Nephron progenitor cell (in vitro differentiated cells): ENCODE measurements around the gene MSN.

Experiments
- DNase-seq: peaks from one replicate; pipeline ENCODE4 v3.0.0; 2021
- H3K27ac Mint-ChIP-seq: 2 replicates; pipeline ENCODE4 v1.8.0; 2021; ENCODE audit warnings: mild to moderate bottlenecking, moderate library complexity, mixed read lengths
- H3K27me3 Mint-ChIP-seq: 2 replicates; pipeline ENCODE4 v1.8.0; 2021; ENCODE audit warnings: mild to moderate bottlenecking, low read depth, mixed read lengths; ENCODE audit not compliant: poor library complexity
- H3K36me3 Mint-ChIP-seq: 2 replicates; pipeline ENCODE4 v1.8.0; 2021; ENCODE audit warnings: low read depth, mixed read lengths
- H3K4me1 Mint-ChIP-seq: 2 replicates; pipeline ENCODE4 v1.8.0; 2021; ENCODE audit warnings: mixed read lengths
- H3K4me3 Mint-ChIP-seq: 2 replicates; pipeline ENCODE4 v1.8.0; 2021; ENCODE audit warnings: mild to moderate bottlenecking, moderate library complexity, mixed read lengths
- H3K9me3 Mint-ChIP-seq: 2 replicates; pipeline ENCODE4 v1.8.0; 2021; ENCODE audit warnings: mild to moderate bottlenecking, moderate library complexity, mixed read lengths
- TF ChIP-seq, protein P1 (sequence below): fragments of 200-600 bp; sonication (generic); IDR thresholded peaks from 2 replicates; pipeline ENCODE4 v1.5.0; 2021; ENCODE audit warnings: antibody characterized with exemption

Gene MSN

DNA sequence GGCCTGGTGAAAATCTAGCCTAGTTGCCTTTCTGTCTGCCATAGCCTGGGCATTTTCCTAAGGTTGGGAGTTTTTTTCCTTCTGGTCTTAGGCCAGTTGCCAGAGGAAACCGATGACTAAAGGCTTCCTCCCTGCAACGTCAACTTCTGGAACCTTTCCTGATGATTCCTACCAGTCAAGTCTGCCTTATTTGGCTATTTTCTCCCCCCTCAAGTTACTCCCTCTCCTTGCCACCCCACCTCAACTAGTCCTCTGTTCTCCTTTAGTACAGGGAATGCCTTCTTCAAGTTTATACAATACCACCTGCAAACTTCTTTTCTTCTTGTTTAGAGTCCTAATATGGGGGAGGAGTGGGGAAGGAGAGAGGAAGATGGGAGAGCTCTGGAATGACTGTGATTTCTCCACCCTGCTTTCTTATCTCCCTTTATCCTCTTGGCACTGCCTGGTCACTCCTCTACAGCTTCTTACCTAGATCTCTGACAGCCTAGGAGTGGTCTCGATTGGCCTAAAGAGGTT is 10.6 kb downstream of the MSN start:
- Mint-ChIP-seq H3K27me3 (no peaks in the 10 kb centered on the region), H3K4me1 (peaks cover under 1% of the 10 kb centered on the region), H3K9me3 (peaks cover 37% of the 10 kb centered on the region), H3K27ac (no peak overlapping the region), H3K36me3 (peaks cover 19% of the 10 kb centered on the region), H3K4me3 (no peak overlapping the region)
- no peak for DNase-seq
- TF ChIP-seq, protein P1, sequence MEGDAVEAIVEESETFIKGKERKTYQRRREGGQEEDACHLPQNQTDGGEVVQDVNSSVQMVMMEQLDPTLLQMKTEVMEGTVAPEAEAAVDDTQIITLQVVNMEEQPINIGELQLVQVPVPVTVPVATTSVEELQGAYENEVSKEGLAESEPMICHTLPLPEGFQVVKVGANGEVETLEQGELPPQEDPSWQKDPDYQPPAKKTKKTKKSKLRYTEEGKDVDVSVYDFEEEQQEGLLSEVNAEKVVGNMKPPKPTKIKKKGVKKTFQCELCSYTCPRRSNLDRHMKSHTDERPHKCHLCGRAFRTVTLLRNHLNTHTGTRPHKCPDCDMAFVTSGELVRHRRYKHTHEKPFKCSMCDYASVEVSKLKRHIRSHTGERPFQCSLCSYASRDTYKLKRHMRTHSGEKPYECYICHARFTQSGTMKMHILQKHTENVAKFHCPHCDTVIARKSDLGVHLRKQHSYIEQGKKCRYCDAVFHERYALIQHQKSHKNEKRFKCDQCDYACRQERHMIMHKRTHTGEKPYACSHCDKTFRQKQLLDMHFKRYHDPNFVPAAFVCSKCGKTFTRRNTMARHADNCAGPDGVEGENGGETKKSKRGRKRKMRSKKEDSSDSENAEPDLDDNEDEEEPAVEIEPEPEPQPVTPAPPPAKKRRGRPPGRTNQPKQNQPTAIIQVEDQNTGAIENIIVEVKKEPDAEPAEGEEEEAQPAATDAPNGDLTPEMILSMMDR = no peak

DNA sequence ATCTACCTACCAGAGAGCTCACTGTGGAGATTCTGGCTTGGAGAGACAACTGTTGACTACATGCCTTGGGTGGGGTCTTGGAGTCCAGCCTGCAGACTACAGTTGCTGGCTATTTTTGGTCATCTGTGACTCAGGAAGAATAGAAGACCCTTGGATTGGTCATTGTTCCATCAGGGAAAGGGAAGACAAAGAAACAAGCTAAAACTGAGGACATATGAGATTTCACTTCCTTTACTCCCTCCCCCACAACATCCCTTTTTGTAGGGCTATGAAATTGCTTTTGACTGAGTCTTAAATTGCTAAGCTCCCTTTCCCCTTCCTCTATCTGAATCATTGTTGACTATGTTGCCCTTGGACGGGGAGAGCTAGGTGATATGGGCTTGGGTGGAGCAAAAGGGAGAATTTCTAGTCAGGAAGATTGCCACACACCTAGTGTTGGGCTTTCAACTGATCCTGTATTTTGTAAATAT is 11.7 kb downstream of the MSN start:
- no peak overlapping the region for H3K4me3 Mint-ChIP-seq
- no peaks in the 10 kb centered on the region for H3K27me3 Mint-ChIP-seq
- TF ChIP-seq, protein P1 = no peak
- H3K36me3 Mint-ChIP-seq = peaks cover 14% of the 10 kb centered on the region
- no peak overlapping the region for H3K27ac Mint-ChIP-seq
- peaks cover 33% of the 10 kb centered on the region for H3K9me3 Mint-ChIP-seq
- DNase-seq = no peak
- H3K4me1 Mint-ChIP-seq = no peaks in the 10 kb centered on the region

DNA sequence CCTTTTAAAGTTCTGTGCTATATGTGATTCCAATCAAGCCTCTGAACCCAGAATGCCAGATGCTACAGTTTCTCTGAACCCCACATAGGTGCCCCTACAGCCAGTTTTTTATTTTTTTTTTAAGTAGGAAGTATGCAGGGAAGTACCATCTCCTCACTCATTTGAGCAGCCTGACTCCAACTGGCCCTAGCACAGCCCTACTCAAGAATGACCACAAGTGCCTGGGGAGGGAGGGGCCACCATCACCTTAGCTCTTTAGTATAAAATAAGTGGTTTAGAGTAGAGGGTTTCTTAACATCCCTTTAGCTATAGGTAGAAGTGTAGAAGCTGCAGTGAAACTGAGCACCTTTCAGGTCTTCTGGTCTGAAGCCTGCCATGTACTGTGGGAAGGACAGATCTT is 14.4 kb downstream of the MSN start:
- Mint-ChIP-seq H3K27me3 (no peaks in the 10 kb centered on the region), H3K9me3 (peaks cover 36% of the 10 kb centered on the region), H3K36me3 (peaks cover 4% of the 10 kb centered on the region), H3K27ac (no peak overlapping the region), H3K4me3 (no peak overlapping the region), H3K4me1 (peaks cover 10% of the 10 kb centered on the region)
- TF ChIP-seq, protein P1 = no peak
- DNase-seq = no peak

DNA sequence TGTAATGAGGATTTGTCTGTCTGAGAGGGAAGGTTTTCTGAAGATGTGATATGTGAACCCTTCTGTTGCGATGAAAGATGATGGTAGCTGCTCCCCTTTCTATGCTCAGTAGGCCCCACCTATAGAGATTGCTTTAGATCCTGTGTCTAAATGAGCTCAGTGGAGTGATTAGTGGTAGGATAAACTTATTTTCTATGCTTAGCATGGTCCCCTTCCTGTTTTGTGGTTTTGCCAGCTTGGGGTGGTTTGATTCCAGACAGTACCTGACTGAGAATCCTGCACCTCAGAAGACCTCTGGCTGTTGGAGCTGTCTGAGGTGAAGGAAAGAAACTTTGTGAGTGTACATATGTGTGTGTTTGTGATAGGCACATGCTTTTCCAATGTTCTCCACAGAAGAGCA is 17.7 kb downstream of the MSN start:
- Mint-ChIP-seq H3K9me3 (peaks cover 42% of the 10 kb centered on the region), H3K36me3 (peaks cover 16% of the 10 kb centered on the region), H3K4me3 (no peak overlapping the region), H3K4me1 (peaks cover 22% of the 10 kb centered on the region), H3K27me3 (no peaks in the 10 kb centered on the region), H3K27ac (no peak overlapping the region)
- TF ChIP-seq, protein P1 = no peak
- no peak for DNase-seq

DNA sequence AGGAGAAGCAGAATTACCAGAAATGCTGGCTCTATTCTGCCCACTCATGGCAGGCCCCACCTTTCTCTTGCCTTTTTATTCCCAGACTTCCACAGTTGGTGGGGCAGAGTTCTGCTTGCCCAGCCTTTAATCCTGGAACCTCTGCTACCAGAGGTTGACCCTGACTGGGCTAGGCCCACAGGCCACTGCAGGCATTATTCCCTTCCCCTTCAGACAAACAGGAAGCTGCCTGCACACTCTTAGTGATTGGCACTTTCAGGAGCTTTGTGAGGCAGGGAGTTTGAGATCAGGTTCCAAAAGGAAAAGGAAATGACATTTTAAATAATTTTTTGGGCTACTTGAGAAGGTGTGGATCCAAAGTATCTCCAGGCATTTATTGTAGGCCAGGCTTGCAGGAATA is 18.8 kb downstream of the MSN start:
- TF ChIP-seq, protein P1 = no peak
- no peak for DNase-seq
- Mint-ChIP-seq H3K4me1 (peaks cover 22% of the 10 kb centered on the region), H3K9me3 (peaks cover 44% of the 10 kb centered on the region), H3K27ac (peak overlapping the region; percentile 89), H3K4me3 (no peak overlapping the region), H3K27me3 (no peaks in the 10 kb centered on the region), H3K36me3 (peaks cover 16% of the 10 kb centered on the region)

DNA sequence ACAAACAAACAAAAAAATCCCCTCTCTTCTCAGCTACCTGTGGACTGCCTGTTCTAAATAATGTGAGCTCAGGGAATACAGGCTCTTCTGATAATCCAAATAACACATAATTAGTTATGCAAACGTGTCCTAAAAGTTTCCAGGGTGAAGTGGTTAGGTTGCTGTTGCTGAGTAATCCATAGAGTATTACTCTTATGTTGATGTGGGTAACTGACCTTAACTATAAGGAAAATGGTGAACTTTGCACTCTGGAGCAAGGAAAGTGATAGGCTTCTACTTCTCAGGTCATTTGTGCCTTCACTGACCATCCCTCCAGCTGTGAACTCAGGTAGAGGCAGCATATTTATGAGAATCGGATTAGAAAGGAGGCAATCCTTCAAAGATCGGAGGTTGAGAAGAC is 19.9 kb downstream of the MSN start:
- DNase-seq = no peak
- Mint-ChIP-seq H3K4me1 (peaks cover 28% of the 10 kb centered on the region), H3K4me3 (no peak overlapping the region), H3K9me3 (peaks cover 49% of the 10 kb centered on the region), H3K36me3 (peaks cover 20% of the 10 kb centered on the region), H3K27me3 (no peaks in the 10 kb centered on the region), H3K27ac (peak overlapping the region; percentile 50)
- TF ChIP-seq, protein P1 = no peak
